GM18519 (cell line): ENCODE data around the gene ANKH.

Experiments
- ATAC-seq: cut with Tn5 transposase; IDR thresholded peaks from one replicate; pipeline ENCODE4 v1.9.1; 2021; ENCODE audit warnings: mild to moderate bottlenecking, moderate library complexity; ENCODE audit not compliant: unreplicated experiment, low FRiP score

Gene ANKH

GRCh38 chr5:14767053-14767452 is 104.5 kb downstream of the ANKH start:
- no peak for ATAC-seq

DNA sequence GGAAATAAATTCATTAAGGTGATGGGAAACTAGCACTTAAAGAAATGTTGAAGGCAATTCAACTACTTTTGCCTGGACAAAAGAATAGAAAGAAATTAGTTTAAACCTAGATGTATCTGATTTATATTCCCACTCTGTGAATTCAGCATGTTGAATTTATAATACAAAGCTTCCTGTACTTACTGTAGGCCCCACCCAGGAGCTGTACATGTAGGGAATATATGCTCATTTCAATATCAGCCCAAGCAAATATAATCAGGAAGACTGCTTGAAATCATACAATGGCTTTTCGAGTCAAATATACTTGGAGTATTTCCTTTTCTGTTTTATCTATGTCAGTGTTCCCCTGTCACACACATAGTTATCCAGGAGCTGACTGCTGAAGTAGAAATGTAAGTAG is 105.0 kb downstream of the ANKH start:
- no peak for ATAC-seq

DNA sequence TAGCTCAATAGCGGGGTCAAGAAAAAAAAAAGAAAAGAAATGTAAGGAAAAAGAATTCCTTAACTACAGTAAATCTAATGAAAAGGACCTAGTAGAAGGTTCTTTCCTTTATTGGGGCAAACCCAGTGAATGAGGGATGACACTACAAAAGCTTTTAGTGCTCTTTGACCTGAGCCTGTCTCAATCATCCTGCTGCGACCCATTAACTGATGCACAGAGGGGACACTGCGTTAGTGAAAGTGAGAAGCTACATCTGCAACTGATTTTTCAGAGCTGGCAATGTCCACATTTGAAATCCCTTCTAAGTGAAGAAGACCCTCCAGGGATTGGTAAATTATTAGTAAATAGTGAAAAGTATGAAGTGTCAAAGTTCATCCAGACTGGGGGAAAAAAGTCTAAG is 106.0 kb downstream of the ANKH start:
- no peak for ATAC-seq

- ATAC-seq = no peak
These were observed 108.9 kb downstream of the ANKH start for GRCh38 chr5:14762549-14763216.

DNA sequence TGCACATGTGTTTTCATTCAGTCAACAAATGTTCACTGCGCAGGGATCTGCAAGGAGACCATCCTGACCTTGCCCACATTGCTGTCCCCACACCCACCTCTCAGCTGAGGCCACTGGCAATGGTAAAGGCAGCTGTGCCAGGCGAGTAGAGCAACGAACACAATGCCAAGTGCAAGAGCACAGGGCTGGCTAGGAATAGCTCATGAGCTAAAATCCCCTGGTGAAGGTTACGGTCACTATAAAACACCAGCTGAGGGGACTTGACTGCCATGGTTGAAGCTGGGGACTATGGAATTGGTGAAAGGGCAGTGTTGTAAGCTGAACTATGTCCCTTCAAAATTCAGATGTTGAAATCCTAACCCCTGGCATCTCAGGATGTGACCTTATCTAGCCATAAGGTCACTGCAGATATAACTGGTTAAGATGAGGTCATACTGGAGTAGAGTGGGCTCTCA is 111.0 kb downstream of the ANKH start:
- ATAC-seq = no peak

GRCh38 chr5:14759744-14760547 is 111.6 kb downstream of the ANKH start:
- no peak for ATAC-seq

DNA sequence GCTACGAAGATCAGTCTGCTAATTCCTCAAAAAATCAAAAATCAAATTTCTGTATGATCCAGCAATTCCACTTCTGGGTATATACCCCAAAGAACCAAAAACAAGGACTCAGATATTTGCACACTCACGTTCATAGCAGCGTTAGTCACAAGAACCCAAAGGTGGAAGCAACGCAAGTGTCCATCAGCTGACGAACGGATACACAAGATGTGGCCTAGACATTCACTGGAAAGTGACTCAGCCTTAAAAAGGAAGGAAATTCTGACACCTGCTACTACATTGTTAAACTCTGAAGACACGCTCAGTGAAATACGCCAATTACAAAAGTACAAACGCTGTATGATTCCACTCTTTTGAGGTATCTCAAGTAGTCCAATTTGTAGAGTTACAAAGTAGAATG is 113.7 kb downstream of the ANKH start:
- no peak for ATAC-seq

DNA sequence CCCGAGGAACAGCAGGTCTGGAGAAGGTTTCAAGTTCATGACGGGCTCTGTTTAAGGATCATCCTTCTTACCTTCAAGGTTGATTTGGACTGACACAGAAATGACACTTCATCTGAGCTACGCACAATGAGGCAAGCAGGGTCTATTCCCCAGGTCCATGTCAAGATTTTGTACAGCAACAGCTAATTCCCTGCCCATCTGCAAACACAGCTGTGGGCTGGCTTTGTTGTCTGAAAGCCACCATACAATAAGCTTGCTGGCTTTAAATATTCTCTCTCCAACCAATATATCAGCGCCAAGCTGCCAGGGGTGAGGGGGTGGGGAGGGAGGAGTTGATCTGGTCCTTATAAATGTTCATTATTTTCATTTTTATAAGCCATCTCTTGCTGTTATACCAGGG is 115.1 kb downstream of the ANKH start:
- ATAC-seq = no peak

DNA sequence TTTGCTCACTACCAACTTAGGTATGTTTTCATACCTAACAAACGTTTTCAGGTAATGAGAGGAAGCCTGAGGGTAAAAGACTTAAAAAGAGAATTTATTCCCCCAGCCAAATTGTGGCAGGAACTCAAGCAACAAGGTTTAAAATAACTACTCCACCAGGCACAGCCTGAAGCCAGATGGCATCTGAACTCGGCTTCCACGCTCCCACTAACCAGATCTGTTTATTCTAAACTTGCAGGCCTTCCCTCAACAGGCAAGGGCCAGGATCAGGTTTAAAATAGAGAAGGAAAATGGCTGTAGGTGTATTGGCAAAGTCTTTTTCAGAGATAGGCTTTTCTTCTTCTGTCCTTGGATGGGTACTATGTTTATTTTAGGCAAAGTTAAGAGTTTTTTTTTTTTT is 117.6 kb downstream of the ANKH start:
- ATAC-seq = no peak

DNA sequence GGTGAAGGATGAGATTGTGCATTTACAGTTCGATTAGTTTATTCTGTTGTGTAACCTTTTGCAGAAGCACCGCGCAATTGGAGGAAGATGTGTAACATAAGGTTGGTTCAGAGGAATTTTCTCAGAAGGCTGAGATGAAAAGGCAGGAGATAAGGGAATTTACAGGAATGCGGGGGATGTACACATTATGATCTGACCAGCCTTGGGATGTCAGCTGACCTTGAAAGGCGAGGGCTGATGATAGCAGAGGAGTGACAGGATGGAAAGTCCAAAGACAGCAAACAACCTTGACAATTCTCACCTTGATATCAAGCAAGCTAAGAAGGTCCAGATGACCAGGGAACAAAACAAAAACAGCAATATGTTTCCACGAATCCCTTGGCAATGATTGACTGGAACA is 118.3 kb downstream of the ANKH start:
- ATAC-seq = no peak

DNA sequence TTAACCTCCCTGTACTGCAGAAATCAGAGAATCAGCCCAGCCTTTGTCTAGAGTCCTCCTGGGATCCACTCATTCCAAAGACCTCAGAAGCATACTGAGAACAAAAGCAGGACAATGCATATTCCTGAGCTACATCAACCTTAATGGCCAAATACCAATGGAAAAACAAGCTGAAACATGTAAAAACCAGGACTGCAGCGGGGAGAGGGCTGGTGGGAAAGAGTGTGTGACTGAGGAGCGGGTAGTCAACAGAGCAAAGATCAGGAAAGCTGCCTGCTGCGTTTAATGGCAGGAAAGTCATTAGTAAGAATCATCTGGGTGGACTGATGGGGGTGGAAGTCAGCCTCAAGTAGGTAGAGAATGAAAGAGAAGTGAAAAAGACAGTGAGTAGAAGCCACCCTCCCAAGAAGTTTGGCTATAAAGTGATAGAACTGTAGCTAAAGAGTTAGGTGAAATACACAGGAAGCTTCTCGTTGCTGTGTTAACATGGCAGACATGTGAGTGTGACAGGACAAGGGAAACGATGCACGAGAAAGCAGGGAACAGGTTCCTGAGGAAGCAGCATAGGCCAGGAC is 119.0 kb downstream of the ANKH start:
- ATAC-seq = no peak

DNA sequence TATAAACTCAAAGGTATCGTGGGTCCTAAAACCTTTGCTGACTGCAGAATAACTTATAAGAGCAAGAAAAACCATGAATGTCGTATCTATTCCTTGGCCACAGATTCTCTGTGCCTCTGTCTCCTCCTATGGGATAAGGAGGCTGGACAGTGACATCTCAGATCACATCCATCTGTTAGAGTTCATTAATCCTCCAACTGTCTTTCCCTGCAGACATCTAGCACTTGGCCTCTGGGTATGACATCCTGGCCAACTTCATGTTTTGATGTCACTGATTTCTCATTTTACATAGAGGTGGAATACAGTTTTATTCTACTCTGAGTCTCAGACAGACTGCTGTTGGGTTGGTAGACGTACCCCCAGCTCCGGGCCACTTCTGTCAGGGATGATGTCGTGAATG is 120.9 kb downstream of the ANKH start:
- no peak for ATAC-seq

- ATAC-seq = no peak
These were observed 121.9 kb downstream of the ANKH start for GRCh38 chr5:14749579-14750101.

- no peak for ATAC-seq
These were observed 123.2 kb downstream of the ANKH start for GRCh38 chr5:14748180-14748900.

DNA sequence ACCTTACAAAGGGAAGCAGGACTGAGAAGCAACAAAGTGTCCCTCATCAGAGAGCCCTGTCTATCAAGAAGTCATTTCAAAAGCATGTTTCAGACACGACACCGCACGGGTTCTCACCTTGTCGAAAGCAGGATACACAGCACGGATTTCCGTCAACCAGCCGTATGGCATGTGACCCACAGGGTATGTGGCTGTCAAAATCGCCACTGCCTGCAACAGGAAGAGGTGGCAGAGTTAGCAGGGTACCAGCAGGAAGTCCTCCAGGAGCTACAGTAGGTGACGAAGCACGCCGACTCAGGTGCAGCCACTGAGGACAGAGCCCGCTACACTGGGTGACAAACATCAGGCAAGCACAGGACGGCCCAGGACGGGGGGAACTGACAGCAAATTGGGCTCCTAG is 125.8 kb downstream of the ANKH start:
- ATAC-seq = no peak

DNA sequence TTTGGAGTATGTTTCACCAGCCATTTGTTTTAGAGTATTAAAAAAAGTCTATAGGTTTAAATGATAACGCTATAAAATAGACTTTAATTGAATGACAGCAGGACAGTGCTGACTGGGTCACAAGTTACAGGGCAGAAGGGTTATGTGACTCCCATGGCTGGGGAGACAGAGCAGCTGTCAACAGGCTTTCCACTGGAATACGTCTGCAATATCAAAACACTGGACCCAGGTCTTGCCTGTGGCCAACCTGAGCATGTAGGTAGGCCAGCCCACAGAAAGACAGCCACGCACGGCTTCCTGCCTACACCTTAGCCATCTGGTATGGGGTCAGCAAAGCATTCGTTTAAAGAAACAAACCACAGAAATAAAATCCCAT is 126.4 kb downstream of the ANKH start:
- no peak for ATAC-seq

DNA sequence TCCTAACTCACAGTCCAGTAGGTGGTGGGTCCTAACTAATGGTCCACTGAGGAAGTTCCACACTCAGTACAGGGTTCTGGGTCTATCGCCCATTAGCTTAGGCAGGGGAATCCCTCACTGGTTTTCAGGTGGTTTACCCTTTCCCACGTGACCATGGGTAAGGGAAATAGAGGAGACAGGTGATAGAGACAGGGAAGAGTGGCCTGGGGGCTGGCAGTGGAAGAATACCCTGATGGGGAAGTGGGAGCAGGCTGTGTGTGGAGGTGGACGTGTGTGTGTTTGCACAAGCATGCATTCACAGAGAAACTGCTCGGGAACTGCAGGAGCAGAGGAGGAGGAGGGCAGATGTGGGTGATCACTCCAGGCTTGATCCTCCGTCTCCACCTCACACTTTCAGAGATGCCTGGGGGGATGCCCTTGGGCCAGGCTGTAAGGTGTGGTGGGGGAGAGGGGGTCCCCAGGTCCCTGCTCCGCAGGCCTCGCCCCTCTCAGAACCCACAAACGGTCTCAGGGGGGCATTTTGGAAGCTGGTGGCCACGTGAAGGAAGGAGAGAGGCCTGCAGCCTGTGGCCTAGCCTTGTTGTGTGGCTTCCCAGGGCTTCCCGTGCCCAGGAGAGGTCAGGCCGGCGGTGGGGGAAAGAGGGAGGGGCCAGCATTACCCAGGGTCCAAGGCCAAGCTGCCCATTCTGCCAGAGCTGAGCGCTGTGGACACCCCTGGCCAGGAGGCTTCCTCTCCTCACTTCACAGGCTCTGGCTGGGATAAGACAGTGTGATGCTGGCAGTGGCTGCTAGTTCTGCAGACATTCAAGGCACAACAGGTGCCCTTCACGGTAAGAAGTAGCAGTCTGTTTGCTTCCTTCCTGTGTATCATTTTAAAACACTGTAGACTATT is 127.0 kb downstream of the ANKH start:
- ATAC-seq = peak; percentile 41

GRCh38 chr5:14743601-14744295 is 127.8 kb downstream of the ANKH start:
- peak; percentile 21 for ATAC-seq

GRCh38 chr5:14742498-14742897 is 129.1 kb downstream of the ANKH start:
- ATAC-seq = no peak
